ENCODE results near the gene FRMD3.
"Not testable (repeated sequence)": the region's sequence is repeated elsewhere in the genome, so short reads cannot be mapped to it uniquely, and the experiment has no call there.

Gene FRMD3

DNA sequence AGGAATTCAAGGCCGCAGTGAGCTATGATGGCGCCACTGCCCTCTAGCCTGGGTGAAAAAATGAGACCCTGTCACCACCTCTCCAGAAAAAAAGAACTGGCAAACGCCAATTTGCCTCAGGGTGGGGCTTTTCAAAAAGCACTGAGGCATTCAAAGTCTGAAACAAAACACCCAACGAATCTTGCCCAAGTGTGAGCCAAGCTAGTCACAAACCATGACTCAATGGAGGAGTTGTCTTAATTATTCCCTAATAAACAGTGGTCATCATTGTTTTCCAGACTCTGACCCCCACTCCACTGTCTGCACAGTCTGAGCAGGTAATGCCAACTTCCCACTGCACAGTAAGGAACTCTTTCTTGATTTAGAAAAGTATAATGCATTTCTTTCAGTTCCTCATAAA lies 16.8 kb downstream of the FRMD3 start:
- no peak for DNase-seq

- no peak for DNase-seq
Observed at GRCh38 chr9:83521011-83521410, 17.2 kb downstream of the FRMD3 start.

DNA sequence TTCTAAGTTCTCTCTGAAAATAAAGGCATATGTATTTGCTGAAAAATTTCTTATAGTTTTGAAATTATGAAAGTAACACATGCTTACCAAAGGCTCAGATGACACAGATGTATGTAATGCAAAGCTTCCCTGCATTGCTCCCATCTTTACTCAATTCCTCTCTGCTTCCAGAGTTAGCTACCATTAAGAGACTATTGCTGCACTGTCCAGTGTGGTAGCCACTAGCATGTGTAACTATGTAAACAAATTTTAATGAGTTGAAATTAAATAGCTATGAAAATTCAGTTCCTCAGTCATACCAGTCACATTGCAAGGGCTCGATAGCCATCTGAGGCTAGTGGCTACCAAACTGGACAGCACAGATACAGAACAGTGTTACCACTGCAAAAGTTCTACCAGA lies 17.9 kb downstream of the FRMD3 start:
- DNase-seq = no peak

GRCh38 chr9:83517980-83518379 lies 20.2 kb downstream of the FRMD3 start:
- not testable (repeated sequence) for DNase-seq

GRCh38 chr9:83514767-83515166 lies 23.4 kb downstream of the FRMD3 start:
- DNase-seq = no peak

GRCh38 chr9:83512621-83513020 lies 25.6 kb downstream of the FRMD3 start:
- no peak for DNase-seq

DNA sequence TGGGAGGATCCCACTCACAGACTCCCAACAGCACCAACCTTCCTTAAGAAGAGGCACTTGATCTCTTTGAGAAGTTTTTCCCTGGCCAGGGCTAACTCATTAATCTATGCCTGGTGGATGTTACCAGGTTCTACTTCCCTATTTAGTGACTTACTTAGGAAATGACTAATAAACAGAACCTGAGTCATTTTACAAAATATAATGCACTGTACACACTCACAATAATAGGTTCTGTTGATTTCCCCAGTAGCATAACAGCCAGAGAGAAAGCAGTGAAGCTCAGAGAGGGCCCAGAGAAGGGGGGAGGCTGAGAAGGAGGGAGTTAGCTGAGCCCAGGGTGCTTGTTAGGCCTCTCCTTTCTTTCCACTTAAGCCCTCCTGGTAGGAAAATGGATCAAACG lies 27.1 kb downstream of the FRMD3 start:
- DNase-seq = no peak

DNA sequence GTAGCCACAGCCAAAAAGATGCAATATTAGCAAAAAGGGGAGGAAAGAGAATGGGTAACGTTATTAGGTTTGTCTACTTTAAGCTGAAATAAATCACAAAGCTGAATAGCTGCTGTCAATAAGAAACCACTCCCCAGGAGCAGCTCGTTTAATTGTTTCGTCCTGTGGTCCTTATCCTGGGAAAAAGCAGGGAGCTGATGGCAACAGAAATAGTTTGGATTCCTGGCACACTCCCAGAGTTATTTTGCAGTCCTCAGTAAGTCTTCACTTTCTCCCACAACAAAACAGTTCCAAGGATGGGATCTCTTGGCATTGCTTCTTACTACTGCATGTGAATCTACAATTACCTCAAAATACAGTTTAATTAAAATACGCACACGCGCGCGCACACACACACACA lies 28.8 kb downstream of the FRMD3 start:
- DNase-seq = no peak

- no peak for DNase-seq
Observed at GRCh38 chr9:83508067-83508466, 30.1 kb downstream of the FRMD3 start.

GRCh38 chr9:83505282-83505681 lies 32.9 kb downstream of the FRMD3 start:
- DNase-seq = no peak

- no peak for DNase-seq
Observed at GRCh38 chr9:83503866-83504265, 34.3 kb downstream of the FRMD3 start.

GRCh38 chr9:83501565-83501964 lies 36.6 kb downstream of the FRMD3 start:
- no peak for DNase-seq

DNA sequence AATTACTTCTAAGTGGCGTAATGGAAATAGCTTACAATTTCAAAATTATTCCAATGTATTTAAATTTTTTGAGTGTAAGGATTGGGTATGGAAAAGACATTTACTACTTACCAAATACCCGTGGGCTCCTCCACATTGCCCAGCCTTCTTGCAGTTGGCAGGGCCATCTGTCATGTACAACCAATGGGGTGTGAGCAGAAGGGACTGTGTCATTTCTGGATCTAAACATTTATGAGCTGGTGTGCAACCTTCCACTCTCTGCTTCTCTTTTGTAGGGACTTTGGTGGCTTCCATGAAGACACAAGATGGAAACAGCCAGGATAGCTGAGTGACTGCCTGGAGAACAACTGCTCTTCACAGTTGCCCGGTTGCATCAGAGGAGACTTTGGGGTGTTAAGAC lies 40.8 kb downstream of the FRMD3 start:
- DNase-seq = no peak

DNA sequence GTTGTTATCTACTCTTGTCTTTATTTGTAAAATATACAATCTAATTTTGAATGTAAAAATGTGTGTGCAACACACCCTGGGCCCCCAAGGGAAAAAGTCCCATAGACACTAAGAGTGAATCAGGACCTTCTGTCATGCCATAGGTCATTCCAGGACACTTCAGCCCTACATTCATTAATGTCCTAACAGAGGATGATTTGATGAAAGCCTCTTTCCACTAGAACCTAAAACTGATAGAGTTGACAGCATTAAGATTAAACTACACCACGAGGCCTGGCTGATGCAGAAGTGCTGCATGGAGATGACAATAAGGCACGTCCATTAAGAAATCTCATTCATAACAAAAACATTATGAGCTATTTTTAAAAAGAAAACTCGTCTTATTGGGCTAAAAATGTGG lies 46.2 kb downstream of the FRMD3 start:
- no peak for DNase-seq

GRCh38 chr9:83491413-83491812 lies 46.8 kb downstream of the FRMD3 start:
- no peak for DNase-seq

- no peak for DNase-seq
Observed at GRCh38 chr9:83489961-83490360, 48.2 kb downstream of the FRMD3 start.

- DNase-seq = no peak
Observed at GRCh38 chr9:83484990-83485389, 53.2 kb downstream of the FRMD3 start.

DNA sequence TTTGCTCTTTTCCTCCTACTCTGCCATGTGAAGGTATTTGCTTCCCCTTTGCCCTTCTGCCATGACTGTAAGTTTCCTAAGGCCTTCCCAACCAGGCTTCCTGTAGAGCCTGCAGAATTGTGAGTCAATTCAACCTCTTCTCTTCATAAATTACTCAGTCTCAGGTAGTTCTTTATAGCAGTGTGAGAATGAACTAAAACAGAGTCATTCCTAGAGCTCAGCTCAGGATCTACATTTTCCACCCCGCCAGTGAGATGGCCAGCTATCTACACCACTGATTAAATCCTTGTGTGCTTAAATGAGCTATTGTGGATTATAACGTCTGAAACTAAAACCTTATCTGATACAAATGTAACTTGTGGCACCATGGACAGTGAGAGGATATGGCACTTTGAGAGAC lies 55.0 kb downstream of the FRMD3 start:
- DNase-seq = no peak

GRCh38 chr9:83479765-83480164 lies 58.4 kb downstream of the FRMD3 start:
- DNase-seq = no peak

DNA sequence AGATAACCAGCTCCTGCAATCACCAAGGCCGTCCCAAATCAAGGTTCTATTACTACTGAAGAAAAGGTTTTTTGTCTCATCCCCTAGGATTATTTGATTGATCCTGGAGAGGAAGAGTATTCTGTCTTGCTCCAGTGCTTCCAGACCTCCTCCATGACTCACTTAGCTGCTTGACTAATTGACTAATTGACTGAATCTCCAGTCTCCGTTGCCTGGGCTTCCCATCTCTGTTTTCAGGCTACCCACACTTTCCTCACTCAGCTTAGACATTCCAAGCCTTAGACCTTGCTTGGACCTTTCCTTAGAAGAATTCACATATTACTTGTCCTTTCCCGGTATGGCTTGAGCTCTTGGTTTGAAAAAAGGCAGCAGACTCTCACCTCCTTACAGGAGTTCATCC lies 60.6 kb downstream of the FRMD3 start:
- no peak for DNase-seq

DNA sequence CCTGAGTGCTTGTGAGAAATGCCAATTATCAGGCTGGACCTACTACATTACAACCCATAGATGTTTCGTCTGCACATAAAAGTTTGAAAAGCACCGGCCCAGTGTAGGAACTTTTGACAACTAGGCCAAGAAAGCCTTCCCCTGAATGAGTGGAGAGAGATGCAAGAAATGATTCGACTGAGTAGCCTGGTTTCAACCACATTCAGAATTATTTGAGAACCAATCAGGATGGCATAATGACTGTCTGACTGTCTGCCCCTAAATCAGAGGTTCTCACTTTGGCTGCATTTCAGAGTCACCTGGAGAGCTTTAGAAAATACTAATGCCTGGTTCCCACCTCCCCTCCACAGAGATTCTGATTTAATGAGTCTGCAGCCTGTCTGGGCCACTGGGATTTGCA lies 61.1 kb downstream of the FRMD3 start:
- no peak for DNase-seq

- no peak for DNase-seq
Observed at GRCh38 chr9:83476513-83476912, 61.7 kb downstream of the FRMD3 start.

GRCh38 chr9:83475741-83476140 lies 62.5 kb downstream of the FRMD3 start:
- no peak for DNase-seq

DNA sequence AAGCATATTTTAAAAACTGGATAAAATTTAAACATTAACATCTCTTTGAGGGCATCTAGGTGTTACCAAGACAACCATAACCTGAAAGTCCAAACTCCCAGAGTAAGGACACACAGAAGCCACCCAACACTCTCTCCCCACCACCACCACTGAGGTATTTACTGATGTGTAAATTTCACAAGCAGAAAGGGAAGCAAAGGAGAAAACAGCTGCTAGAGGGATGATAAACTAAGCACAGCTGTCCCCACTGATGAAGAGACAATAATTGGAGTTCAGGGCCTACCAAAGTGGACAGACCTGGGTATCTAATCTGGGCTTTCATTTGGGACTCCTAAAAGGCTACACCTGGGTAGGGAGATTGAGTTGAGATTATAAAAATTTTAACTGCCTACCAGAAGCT lies 63.6 kb downstream of the FRMD3 start:
- no peak for DNase-seq

DNA sequence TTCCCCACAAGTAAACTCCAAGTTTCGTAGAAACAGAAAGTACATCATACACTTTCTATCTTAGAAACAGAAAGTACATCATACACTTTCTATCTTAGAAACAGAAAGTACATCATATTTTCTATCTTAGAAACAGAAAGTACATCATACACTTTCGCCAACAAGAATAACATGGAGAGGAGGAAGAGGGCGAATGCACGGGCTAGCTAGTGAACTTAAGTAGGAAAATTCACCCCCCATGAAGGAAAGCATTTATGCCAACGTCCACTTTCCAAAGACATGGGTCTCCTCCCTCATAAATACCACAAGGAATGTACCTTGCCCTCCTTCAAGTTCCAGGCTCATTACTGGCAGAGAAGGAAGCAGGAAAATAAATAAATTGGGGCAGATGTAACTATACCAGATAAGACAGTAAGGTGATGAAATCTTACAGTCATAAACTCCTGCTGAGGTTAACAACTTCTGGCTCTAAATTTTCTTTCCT lies 64.7 kb downstream of the FRMD3 start:
- DNase-seq = no peak

DNA sequence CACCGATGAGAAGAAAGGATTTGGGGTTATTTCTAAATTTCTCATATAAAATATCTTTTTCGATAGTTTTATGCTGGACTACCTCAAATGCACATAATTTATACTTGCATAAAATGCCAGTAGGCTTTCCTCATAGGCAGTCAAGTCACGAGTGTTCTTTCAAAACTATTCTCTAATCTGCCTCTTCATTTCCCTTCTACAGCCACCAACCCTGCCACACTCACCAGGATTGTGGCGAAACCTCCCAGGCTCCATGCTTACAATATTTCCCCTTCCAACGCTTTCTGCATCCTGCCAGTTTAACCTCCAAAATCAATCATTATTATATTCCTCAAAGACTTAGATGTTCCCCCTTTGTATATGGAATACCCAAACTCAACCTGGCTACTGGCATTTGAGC lies 65.4 kb downstream of the FRMD3 start:
- no peak for DNase-seq
